Fibroblast of peridontal ligament (primary cell): Measurements from ENCODE around the gene ARID5B.
A peak's percentile ranks its signal among the peaks of the same experiment; 100 is the strongest.
"Not testable (repeated sequence)": the region's sequence is repeated elsewhere in the genome, so short reads cannot be mapped to it uniquely, and the experiment has no call there.

Source experiments
- DNase-seq: peaks from one replicate; pipeline ENCODE4 v3.0.0-alpha.2; 2010; ENCODE audit errors: extremely low read depth

The ARID5B gene

GRCh38 chr10:61964059-61964709 is 62.7 kb downstream of the ARID5B start:
- DNase-seq, result peak; percentile 40

GRCh38 chr10:61964949-61965702 is 63.6 kb downstream of the ARID5B start:
- DNase-seq, result no peak

- no peak for DNase-seq
These were observed 64.3 kb downstream of the ARID5B start for GRCh38 chr10:61965703-61966395.

GRCh38 chr10:61967298-61967697 is 65.8 kb downstream of the ARID5B start:
- DNase-seq, result no peak

GRCh38 chr10:61970182-61971002 is 68.9 kb downstream of the ARID5B start:
- DNase-seq, result no peak

GRCh38 chr10:61971003-61971325 is 69.5 kb downstream of the ARID5B start:
- DNase-seq, result peak; percentile 63

- peak; percentile 57 for DNase-seq
These were observed 71.7 kb downstream of the ARID5B start for GRCh38 chr10:61973169-61973568.

GRCh38 chr10:61973906-61974305 is 72.4 kb downstream of the ARID5B start:
- no peak for DNase-seq

GRCh38 chr10:61974601-61975390 is 73.3 kb downstream of the ARID5B start:
- peak; percentile 77 for DNase-seq

GRCh38 chr10:61975391-61975932 is 74.0 kb downstream of the ARID5B start:
- peak; percentile 86 for DNase-seq

GRCh38 chr10:61976951-61977721 is 75.6 kb downstream of the ARID5B start:
- not testable (repeated sequence) for DNase-seq

GRCh38 chr10:61978965-61979364 is 77.5 kb downstream of the ARID5B start:
- no peak for DNase-seq

GRCh38 chr10:61981460-61981859 is 80.0 kb downstream of the ARID5B start:
- DNase-seq, result no peak

- no peak for DNase-seq
These were observed 81.8 kb downstream of the ARID5B start for GRCh38 chr10:61983255-61983654.

GRCh38 chr10:61984803-61985418 is 83.4 kb downstream of the ARID5B start:
- DNase-seq, result no peak

GRCh38 chr10:61985715-61986114 is 84.2 kb downstream of the ARID5B start:
- DNase-seq, result no peak

GRCh38 chr10:61986382-61986781 is 84.9 kb downstream of the ARID5B start:
- DNase-seq, result no peak

GRCh38 chr10:61986788-61987492 is 85.4 kb downstream of the ARID5B start:
- no peak for DNase-seq

- no peak for DNase-seq
These were observed 86.0 kb downstream of the ARID5B start for GRCh38 chr10:61987537-61987936.
